GM19397 (cell line): ENCODE measurements around the gene PRR5.

Experiments
- ATAC-seq: cut with Tn5 transposase; IDR thresholded peaks from one replicate; pipeline ENCODE4 v1.9.1; 2021; ENCODE audit warnings: mild to moderate bottlenecking, moderate library complexity; ENCODE audit not compliant: unreplicated experiment

The PRR5 gene

DNA sequence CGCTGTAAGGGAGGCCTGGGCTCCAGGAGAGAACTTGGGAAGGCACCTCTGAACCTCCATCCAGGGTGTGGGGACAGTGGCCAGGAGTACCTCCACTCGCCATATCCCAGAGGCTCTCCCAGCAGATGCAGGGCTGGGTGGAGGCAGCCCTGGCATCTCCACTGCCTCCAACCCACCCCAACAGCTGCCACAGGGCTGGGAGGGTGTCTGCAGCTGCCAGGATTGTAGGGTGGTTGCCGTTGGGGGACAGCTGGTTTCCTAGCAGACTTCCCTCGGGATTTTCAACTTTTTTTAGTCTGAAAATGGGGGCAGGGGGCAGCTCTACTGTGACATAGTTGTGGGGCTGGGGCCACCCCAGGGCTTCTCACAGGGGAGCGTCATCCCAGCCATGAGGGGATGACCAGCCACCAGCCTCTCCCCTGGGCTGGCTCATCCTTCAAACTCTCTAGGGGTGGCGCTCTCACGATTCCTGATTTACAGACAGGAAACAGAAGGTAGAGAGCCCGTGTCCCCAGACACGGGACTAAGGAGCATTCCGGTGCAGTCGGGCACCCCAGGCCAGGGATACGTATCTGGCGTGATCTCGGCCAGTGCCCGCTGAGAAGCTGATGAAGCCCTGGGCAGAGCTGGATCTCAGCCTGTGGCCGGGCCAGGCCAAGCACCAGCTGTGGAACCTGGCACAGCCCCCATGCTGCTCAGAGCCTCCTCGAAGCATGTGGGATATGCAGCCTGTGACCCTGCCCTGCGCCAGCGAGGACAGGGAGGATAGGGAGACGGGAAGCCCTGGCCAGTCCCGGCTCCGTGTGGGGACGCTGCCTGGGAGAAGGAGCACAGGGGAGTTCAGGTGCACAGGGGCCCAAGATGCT is 9.9 kb downstream of the PRR5 start:
- no peak for ATAC-seq

DNA sequence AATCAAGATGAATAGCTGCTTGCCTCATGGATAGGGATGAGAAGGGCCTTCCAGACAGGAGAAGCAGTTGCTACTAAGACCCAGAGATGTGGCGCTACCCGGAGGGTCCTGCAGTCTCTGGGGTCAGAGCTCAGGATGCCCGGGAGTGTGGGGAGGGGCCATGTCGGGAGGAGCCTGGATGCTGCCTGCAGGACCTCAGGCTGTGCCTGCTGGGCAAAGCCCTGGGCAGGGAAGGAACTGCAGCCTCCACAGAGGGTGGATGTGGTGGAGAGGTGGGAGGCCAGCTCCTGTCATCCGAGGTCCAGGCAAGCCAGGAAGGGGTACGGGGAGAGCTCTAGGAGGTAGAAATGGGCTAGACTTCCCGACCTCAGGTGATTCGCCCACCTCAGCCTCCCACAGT is 11.0 kb downstream of the PRR5 start:
- ATAC-seq, result no peak

DNA sequence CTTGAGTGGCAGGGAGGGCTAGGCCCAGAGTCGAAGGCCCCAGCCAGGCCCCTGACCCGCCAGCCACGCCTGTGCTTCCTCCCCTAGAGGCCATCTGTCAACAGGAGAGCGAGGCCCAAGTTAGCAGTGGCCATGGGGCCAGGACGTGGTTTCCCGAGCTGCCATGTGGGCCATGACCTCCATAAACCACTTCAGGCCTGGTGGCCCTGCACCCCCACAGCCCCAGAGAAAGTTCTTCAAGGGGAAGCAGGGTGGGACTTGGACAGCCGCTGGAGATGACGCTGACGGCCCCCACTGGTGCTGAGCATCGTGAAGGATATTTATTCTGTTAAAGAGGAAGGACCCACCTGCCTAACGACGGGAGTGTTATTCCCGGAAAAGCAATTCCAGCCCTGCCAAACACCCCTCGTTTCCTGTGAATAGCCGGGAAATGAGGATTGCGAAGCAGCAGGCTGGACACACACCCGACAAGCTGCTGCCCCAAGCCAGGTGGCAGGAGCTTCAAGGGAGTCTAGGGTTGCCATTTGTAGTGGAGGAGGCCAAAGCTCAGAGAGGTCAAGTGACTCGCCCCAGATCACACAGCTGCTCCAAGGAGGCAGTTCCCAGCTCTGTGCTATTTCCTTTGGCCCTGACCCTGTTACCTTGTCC is 12.8 kb downstream of the PRR5 start:
- no peak for ATAC-seq

DNA sequence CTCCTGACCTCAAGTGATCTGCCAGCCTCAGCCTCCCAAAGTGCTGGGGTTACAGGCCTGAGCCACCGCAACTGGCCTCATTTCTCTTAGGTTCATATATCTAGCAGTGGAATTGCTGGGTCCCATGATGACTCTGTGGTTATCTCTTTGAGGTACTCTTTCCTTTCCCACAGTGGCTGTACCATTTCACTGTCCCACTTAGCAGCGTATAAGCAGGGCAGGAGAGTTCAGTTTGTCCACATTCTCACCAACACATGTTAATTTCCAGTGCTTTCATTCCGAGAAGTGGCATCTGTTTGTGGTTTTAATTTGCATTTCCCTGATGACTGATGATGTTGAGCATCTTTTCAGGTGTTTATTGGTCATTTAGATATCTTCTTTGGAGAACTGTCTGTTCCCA is 16.4 kb downstream of the PRR5 start:
- no peak for ATAC-seq

DNA sequence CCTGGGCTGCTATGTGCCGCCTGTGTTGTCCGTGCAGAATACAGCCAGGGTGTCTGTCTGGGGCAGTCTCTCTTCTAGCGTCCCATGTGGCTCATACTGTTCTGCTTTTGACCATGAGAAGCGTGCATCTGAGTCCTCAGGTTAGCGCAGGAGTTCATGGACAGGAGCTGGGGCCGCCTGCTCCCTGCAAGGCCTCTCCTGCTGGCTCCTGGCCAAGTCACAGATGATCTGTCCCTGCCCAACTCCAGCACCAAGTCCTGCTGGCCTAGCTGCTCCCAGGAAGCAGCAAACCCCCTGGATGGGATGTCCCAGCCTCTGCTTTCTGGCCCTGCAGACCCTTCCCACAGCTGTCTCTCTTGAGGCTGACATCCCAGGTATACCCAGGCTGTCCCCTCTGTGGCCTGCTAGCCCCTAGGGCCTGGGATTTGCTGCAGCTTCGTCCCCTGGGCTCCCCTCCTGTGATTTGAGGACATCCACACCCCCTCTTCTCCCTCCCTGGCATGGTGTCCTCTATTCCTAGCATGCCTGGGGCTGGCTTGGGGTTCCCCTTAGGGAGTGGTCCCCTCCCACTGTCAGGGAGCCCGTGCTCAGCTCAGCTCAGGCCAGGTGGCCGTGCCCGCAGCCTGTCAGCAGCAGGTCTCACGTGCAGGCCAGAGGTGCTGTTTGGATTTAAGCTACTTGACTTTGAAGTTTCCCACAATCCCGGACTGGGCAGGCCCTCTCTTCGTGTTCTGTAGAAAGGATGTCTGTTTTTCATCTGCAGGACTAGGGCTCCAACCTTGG is 17.8 kb downstream of the PRR5 start:
- no peak for ATAC-seq

DNA sequence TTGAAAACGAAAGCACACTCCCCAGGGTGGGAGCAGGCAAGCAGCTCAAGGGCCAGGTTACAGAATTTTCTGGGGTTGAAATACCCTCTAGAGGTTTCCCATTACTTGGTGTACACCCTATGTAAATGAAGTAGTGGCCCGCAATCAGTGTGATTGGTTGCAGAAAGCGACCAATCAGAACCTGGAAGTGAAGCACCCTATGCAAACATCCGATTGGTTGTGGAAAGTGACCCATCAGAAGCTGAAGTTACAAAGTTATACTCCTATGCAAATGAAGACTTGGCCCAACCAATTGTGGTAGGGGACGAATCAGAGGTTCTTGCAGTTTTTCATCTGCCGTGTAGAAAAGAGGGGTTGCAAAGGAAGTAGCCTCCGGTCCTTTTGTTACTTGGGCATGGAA is 19.2 kb downstream of the PRR5 start:
- ATAC-seq, result no peak

DNA sequence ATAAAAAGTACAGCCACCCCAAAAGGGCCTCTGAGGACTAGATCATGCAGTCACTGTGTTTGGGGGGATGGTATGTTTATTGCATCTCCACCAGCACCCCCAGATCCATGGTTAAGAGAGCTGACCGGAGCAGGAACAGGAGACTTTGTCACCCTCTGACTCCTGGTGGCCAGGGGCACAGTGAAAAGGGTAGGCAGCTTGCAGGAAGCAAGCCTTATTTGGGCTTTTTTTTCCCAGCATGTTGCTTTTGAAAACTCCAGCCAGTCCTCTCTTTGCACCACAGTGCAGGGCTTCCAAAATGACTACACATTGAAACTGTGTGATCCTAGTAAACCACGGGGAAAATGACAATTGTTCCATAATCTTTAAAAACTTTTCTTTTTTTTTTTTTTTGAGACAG is 20.6 kb downstream of the PRR5 start:
- no peak for ATAC-seq

DNA sequence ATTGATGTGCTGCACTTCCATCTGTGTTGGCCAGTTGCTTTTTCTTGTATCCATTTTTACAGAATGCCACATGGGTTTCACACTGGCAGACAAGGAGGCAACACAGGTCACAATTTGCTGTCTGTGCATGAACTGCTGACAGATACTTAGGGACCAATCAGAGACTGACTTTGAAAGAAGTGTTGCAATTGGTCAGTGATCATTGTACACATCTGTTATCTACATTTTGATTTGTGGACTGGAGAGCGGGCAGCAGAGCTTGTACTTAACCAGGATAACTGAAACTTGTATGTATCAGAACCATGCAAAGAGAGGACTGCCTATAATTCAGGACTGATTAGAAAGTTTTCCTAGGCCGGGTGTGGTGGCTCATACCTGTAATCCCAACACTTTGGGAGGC is 21.8 kb downstream of the PRR5 start:
- no peak for ATAC-seq

DNA sequence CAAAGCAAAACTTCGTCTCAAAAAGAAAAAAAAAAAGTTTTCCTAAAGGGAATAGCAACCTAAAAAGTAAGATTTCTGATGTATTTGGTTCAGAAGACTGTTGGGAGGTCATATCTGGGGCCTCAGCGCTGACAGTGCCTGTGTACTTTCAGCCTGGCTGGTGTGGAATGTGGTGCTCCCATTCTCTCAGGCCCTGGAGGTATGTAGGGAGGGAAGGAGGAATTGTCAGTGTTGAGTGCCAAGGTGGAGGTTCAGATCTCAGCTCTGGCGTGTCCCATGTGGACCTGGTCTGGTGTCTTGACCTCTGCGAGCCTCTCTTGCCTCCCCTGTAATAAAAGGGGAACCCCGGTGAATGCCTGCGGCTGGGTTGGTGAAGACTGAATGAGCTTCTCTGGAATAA is 22.4 kb downstream of the PRR5 start:
- no peak for ATAC-seq

DNA sequence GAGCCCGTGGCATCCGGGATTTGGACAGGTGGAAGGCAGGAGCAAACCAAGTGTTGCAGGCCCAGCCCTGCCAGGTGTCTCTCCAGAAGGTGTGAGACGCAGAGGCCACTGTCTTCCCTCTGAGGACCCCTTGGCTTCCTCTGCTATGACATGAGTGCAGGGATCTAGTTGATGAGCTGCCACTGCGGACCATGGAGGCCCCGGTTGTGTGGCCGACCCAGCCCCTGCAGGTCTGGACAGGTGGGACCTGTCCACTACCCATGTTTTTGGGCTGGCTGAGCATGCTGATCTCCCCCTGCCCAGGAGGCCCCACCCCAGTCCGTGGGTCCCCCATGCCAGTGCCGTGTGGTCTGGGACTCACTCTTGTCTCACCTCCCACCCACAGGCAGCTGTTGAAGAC is 22.9 kb downstream of the PRR5 start:
- ATAC-seq, result no peak

DNA sequence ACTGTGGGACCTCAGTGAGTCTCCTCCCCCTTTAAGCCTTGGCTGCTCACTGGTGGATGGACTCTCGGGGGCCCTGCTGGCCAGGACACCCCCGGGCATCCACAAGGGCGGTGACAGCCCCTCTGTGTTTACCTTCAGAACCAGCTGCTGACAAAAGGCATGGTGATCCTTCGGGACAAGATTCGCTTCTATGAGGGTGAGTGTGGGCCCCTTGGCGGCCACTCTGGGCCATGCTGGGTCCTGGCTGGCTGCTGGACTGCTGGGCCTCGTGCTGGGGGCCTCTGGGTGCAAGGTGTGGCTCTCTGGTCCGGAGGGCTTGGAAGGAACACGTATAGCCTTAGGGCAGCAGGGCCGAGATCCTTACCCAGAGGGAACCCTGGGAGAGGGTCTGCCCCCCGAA is 24.4 kb downstream of the PRR5 start:
- no peak for ATAC-seq

DNA sequence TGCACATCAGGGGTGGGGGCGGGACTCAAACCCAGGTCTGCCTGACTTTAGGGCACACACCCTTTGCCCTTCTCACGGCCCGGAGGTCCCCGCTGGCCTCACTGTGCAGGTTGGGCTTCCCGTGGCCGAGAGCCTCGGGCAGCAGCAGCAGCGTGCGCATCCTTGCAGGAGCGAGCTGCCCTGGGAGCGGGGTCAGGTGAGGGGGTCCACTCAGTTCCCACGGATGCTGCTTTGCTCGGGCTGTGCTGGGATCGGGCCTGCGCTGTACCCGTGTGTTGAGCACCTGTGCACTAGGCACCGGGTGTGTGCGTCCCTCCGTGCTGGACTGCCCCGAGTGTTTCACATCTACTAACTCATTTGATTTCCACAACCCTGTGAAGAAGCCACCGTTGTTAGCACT is 25.1 kb downstream of the PRR5 start:
- ATAC-seq, result no peak

DNA sequence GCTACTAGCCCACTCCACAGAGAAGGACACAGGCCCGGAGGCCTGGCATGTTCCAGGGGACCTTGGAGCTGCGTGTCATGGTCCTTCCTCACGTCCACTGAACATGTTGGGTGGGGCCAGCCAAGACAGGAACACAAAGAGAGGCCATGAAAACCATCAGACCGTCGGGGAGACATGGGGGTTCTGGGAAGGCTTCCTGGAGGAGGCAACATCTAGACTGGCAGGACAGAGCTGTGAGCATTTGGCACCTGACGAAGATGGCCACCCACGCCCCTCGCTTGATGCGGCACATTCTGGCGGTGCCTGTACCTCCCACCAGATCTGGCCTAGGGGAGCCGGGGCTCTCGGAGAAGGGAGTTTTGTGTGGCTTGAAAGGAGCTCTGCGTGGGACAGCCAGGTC is 25.7 kb downstream of the PRR5 start:
- ATAC-seq, result no peak

DNA sequence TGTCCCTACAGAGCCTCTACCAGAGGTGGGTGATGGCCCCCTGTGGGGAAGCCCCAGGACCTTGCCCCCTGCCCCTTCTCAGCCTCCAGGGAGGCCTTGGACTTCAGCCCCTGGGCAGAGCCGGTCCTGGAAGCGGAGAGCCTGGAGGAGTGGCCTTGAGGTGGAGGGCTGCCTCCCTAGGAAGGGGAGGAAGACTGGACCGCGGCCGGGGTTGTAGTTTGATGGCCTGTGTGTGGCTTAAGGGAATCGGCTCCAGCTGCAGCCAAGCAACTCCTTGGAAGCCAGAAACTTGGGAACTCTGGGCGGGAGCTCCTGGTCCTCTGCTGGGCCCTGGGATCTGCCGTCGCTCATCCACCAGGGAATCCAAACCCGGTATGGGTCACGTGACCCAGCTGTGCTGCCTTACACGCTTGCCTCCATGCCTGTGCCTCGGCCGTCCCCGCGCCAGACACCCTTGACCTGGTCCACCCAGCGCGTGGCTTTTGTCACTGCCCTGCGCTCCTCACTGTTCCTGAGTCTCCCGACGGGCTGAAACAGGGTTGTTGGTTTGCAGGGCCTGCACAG is 26.8 kb downstream of the PRR5 start:
- ATAC-seq, result no peak

DNA sequence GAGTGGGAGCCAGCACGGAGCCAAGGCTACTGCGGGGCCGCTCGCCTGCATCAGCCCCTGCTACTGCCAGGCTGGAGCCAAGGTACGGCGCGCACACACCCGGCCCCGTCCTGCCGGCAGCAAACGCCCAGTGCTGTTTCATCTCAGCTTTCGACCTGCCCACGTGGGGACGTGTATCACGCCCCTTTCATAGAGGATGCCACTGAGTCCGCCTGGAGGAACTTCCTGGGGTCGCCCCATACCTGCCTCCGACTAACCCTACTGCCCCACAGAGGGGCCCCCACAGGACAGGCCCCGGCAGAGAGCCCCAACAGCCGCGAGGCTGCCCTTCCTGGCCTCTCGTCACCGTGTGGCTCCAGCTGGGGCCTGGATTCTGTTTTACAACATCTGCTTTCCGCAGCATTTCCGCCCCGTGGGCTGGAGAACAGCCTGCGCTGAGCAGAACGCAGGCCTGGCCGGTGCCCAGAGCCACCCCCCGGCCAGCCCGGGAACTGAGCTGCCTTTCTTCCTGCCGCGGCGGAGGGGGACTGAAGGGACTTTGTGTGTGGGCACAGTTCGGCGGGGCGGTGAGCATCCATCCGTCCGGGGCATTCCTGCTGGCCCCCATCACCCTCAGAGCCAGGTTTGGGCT is 27.5 kb downstream of the PRR5 start:
- no peak for ATAC-seq

DNA sequence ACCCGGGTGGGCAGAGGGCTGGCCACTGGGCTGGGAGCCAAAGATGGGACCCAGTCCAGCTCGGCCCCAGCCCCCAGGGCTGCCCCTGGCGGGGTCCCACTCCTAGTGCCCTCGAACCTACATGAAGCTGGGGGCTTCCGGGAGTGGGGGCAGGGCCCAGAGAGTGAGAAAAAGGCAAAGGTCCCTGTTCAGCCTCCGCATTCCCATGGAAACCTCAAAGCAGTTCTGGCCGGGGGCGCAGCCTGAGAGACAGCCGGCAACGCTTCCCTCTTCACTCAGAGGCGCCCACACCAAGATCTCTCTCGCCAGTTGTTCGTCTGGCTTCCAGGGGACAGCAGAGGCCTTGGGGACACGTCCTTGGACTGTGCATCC is 28.0 kb downstream of the PRR5 start:
- ATAC-seq, result no peak

DNA sequence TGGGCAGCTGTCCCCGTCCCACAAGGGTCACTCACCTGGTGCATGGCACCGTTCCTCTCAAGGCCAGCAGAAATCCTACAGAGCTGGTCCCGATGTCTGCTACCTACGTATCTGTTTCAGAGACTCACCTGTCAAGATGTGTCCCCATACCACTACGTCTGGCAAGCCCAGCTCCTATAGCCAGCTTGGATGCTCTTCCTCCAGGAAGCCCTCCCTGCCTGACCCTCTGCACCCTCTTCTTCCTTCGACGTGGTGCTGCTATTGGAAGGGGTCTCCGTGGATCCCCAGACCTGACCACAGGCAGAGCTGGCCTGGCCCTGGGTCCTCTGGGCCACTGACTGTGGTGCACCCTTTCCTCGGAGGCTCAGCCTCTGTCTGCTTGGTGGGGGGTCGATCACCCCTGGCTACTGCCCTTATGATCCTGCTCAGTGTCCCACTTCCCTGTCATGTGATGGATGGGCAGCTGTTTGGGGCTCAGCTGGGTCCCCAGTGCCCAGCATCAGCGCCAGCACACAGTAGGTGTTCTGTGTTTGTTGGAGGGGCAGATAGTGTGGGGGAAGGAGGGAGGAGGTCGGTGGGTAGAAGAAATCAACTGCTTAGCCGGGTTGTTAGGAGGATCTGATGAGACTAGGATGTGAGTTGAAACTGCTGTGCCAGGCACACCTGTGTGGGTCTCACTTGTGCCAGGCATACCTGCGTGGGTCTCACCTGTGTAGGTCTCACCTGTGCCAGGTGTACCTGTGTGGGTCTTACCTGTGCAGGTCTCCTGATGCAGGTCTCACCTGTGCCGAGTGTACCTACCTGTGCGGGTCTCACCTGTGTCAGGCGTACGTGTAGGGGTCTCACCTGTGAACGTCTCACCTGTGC is 28.7 kb downstream of the PRR5 start:
- ATAC-seq, result no peak

DNA sequence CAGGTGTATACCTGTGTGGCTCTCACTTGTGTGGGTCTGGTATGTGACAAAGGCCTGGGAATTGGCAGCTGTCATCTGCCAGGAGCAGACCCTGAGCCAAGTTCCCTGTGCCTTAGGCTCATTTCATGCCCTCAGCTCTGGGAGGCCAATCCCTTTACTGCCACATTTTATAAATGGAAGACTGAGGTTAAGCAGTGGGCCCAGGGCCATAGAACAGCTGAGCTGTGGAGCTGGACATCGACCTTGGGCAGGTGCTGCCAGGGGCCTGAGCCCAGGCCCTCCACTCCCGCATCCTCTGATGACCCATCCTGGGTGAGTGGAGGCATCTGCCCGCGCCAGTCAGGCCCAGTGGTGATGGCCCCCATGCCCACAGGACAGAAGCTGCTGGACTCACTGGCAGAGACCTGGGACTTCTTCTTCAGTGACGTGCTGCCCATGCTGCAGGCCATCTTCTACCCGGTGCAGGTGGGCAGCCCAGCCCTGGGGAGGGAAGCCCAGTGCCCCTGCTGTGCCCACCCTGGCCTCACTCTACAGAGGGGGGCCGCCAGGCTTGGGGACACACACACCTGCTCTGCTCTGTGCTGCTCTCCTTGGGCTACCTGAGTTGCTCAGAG is 29.5 kb downstream of the PRR5 start:
- no peak for ATAC-seq

DNA sequence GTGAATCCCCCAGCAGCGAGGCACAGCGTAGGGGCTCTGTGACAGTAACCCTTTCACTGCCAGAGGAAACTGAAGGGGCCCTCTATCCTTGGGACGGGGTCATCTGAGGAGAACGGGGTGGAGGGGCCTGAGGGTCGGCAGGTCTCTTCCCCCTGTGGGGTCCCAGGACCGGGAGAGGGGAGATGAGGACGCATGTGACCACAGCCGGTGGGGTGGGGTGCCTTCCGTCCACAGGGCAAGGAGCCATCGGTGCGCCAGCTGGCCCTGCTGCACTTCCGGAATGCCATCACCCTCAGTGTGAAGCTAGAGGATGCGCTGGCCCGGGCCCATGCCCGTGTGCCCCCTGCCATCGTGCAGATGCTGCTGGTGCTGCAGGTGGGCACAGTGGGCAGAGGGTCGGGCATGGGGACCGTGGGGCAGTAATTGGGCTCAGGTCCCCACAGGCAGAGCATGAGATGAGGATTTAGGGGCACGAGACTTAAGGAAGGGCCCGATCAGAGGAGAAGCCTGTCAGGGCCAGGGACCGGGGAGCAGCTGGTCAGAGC is 30.1 kb downstream of the PRR5 start:
- ATAC-seq, result no peak
